Tibial nerve (tissue), 4 donors: ENCODE measurements around the gene SIPA1. TPM values are rescaled to one million over a fixed set of nuclear protein-coding genes. Genes with fewer than 3 reads are reported as not detected.

Experiments
- DNase-seq, 2 donors: peaks; one replicate each; pipeline ENCODE4 v3.0.0-alpha.2; 2019; ENCODE audit warnings: low spot score in 2 of 2
- H3K27ac ChIP-seq, 4 donors: fragments of 200-600 bp; sonication (generic) in 3 of 4; one replicate each; pipeline ENCODE4 v1.5.1; 2017 to 2019; ENCODE audit warnings: mild to moderate bottlenecking in 1 of 4
- H3K27me3 ChIP-seq, 2 donors: fragments of 200-600 bp; sonication (generic) in 1 of 2; one replicate each; pipeline versions ENCODE4 v1.5.1 to v1.6.0; 2017 to 2019
- H3K36me3 ChIP-seq, 3 donors: fragments of 200-600 bp; sonication (generic); one replicate each; pipeline ENCODE4 v1.5.1; 2018 to 2019
- H3K4me1 ChIP-seq, 4 donors: fragments of 200-600 bp; sonication (generic) in 3 of 4; one replicate each; pipeline ENCODE4 v1.5.1; 2017 to 2019
- H3K4me3 ChIP-seq, 4 donors: fragments of 200-600 bp; sonication (generic) in 3 of 4; one replicate each; pipeline ENCODE4 v1.5.1; 2017 to 2019; ENCODE audit warnings: mild to moderate bottlenecking in 1 of 4, moderate library complexity in 1 of 4
- H3K9me3 ChIP-seq, 4 donors: fragments of 200-600 bp; sonication (generic) in 3 of 4; one replicate each; pipeline ENCODE4 v1.5.1; 2017 to 2019
- EP300 ChIP-seq, 2 donors: sonication (generic); formaldehyde crosslinking; IDR thresholded peaks; one replicate each; pipeline ENCODE4 v1.6.1; 2017; ENCODE audit warnings: antibody characterized with exemption in 2 of 2, mild to moderate bottlenecking in 1 of 2
- POLR2A ChIP-seq, 2 donors: fragments of 450-650 bp; IDR thresholded peaks; one replicate each; pipeline ENCODE4 v1.6.1; 2017; ENCODE audit warnings: antibody characterized with exemption in 2 of 2, mild to moderate bottlenecking in 2 of 2, moderate library complexity in 2 of 2
- WGBS, 2 donors: methylation state at CpG; one replicate each; pipeline ENCODE4 v1.1.5; 2018; 5-methylcytosine and 5-hydroxymethylcytosine counted together
- small RNA-seq: library from RNA; depleted of rRNA; stranded (forward); fragments of <200 nt; gene quantifications from one replicate; pipeline ENCODE3, GENCODE V24; 2016
- total RNA-seq, 4 donors: library from RNA; depleted of rRNA; stranded (reverse); fragments of >200 nt; gene quantifications; one replicate each; pipeline ENCODE4 v1.1.0, GENCODE V29; 2016
- TF ChIP-seq, protein P1 (sequence below), 5 experiments: fragments of 200-600 bp in 3 of 5; fragments of 450-650 bp in 2 of 5; sonication (generic) in 3 of 5; IDR thresholded peaks; one replicate each; pipeline ENCODE4 v1.5.1; 2016 to 2019; ENCODE audit warnings: antibody characterized with exemption in 5 of 5, mild to moderate bottlenecking in 3 of 5, moderate library complexity in 2 of 5

SIPA1 gene
- total RNA-seq, 4 donors from 2014 or later = 50.2 to 103 (median 65.0) TPM

DNA sequence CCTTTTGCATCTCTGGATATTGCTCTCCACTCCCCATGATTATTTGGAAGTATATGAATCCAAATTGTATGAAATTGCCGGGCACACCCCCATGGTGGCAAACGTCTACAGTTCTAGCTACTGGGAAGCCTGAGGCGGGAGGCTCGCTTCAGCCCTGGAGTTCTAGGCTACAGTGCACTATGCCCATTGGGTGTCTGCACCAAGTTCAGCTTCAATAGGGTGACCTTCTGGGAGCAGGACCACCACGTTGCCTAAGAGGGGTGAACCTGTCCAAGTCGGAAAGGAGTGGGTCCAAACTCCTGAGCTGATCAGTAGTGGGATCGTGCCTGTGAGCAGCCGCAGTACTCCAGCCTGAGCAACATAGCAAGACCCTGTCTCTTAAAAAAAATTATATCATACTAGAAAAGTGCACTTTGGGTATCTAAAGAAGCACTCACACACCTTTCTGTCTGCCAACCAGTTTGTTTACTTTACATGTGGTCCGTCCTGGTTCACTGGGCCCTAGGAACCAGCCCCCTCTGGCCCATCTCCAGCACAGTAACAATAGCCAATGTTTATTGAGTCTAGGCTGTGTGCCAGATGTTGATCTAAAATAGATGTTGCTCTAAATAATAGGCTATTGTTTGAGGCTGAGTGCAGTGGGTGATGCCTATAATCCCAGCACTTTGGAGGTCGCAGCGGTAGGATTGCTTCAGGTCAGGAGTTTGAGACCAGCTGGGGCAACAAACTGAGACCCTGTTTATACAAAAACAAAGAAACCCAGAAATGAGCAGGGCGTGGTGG lies 57.7 kb downstream of the SIPA1 start:
- no peak for TF ChIP-seq POLR2A (IDR thresholded peaks at IDR 0.05)
- TF ChIP-seq, protein P1, sequence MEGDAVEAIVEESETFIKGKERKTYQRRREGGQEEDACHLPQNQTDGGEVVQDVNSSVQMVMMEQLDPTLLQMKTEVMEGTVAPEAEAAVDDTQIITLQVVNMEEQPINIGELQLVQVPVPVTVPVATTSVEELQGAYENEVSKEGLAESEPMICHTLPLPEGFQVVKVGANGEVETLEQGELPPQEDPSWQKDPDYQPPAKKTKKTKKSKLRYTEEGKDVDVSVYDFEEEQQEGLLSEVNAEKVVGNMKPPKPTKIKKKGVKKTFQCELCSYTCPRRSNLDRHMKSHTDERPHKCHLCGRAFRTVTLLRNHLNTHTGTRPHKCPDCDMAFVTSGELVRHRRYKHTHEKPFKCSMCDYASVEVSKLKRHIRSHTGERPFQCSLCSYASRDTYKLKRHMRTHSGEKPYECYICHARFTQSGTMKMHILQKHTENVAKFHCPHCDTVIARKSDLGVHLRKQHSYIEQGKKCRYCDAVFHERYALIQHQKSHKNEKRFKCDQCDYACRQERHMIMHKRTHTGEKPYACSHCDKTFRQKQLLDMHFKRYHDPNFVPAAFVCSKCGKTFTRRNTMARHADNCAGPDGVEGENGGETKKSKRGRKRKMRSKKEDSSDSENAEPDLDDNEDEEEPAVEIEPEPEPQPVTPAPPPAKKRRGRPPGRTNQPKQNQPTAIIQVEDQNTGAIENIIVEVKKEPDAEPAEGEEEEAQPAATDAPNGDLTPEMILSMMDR (IDR thresholded peaks at IDR 0.05) = no peak
- no peak for TF ChIP-seq EP300 (IDR thresholded peaks at IDR 0.05)
- Histone ChIP-seq H3K27me3 (no peaks in the 10 kb centered on the region), H3K9me3 (no peaks in the 10 kb centered on the region), H3K4me1 (peaks cover 0 to 8% (median 0%) of the 10 kb centered on the region in 4 donors), H3K4me3 (no peak overlapping the region), H3K27ac (no peak overlapping the region), H3K36me3 (no peaks in the 10 kb centered on the region)
- DNase-seq = no peak
- 42 to 48% methylated on average over 12 of the region's 12 CpGs for WGBS, 2 donors

DNA sequence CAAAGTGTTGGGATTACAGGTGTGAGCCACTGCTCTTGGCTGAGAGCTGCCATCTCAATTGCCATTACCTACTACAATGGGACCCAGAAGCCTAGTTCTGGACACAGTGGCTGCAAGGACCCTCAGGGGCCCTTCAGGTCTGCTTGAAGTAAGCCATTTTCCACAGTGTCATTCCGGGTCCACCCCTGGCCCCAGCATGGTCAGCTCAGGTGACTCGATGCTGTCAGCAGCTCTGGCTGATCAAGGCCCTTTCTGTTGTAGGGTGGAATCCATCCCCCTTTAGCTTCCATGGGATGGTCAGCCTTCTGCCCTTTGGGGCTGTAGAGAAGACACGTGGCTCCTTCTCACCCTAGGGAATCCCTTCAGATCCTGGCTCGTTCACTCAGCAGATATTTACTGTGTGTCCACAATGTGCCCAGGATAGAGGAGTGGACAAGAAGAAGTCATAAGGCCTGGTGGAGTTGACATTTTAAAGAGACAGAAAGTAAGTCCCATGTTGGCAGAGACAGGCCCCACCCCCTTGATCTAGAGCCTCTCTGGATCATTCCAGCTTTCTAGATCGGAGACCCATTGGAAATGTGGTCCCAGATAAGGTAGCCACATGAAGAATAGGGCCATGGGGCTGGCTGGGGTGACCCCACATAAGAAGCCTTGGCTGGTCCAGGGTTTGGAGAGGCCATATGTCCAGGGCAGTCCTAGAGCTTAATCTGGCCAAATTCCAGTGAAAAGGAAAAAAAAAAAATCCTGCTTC lies 59.1 kb downstream of the SIPA1 start:
- no peak for TF ChIP-seq EP300 (IDR thresholded peaks at IDR 0.05)
- DNase-seq = no peak
- Histone ChIP-seq H3K36me3 (no peaks in the 10 kb centered on the region), H3K27me3 (no peaks in the 10 kb centered on the region), H3K4me3 (no peak overlapping the region), H3K9me3 (no peaks in the 10 kb centered on the region), H3K27ac (no peak overlapping the region), H3K4me1 (peaks cover 0 to 8% (median 0%) of the 10 kb centered on the region in 4 donors)
- WGBS, 2 donors = 88 to 94% methylated on average over 2 to 5 of the region's 5 CpGs

DNA sequence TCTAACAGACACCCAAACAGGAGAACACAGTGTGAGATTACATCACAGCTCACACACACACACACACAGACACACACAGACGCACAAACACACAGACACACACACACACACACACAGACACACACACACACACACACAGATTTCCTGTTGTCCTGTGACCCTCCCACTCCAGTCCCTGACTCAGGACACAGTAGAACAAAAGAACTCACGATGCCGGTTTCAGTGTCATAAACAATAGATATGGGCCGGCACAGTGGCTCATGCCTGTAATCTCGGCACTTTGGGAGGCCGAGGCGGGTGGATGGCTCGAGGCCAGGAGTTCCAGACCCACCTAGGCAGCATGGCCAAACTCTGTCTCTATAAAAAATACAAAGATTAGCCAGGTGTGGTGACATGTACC lies 60.3 kb downstream of the SIPA1 start:
- no peak for DNase-seq
- H3K4me1 ChIP-seq = peaks cover 0 to 8% (median 0%) of the 10 kb centered on the region in 4 donors
- TF ChIP-seq EP300 (IDR thresholded peaks at IDR 0.05) (no peak), POLR2A (IDR thresholded peaks at IDR 0.05) (no peak)
- TF ChIP-seq, protein P1 (IDR thresholded peaks at IDR 0.05) = no peak
- WGBS, 2 donors = 41 to 54% methylated on average over 8 of the region's 8 CpGs
- peaks cover 0 to 4% of the 10 kb centered on the region in 2 donors for H3K27me3 ChIP-seq
- H3K4me3 ChIP-seq = no peak overlapping the region
- no peaks in the 10 kb centered on the region for H3K9me3 ChIP-seq
- no peaks in the 10 kb centered on the region for H3K36me3 ChIP-seq
- H3K27ac ChIP-seq = no peak overlapping the region

DNA sequence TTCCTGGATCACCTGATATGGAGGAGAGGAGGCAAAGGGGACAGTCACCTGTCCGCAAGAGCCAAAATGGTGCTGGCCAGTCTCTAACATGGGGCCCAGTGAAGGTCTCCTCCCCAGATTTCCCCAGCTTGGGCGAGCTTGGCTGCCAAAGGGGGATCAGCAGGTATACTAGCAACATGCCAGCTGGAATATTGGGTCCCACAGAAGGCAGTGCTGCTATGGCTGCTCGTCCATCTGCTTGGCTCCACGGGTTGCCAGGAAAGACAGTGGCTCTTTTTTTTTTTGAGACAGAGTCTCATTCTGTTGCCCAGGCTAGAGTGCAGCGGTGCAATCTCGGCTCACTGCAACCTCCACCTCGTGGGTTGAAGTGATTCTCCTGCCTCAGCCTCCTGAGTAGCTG lies 61.4 kb downstream of the SIPA1 start:
- peaks cover 0 to 4% of the 10 kb centered on the region in 2 donors for H3K27me3 ChIP-seq
- H3K9me3 ChIP-seq = no peaks in the 10 kb centered on the region
- no peak overlapping the region for H3K4me3 ChIP-seq
- H3K36me3 ChIP-seq = no peaks in the 10 kb centered on the region
- peaks cover 0 to 8% (median 0%) of the 10 kb centered on the region in 4 donors for H3K4me1 ChIP-seq
- DNase-seq = no peak
- WGBS, 2 donors = 72 to 76% methylated on average over 7 of the region's 7 CpGs
- H3K27ac ChIP-seq = no peak overlapping the region
- TF ChIP-seq, protein P1 (IDR thresholded peaks at IDR 0.05) = no peak
- no peak for TF ChIP-seq POLR2A (IDR thresholded peaks at IDR 0.05)
- no peak for TF ChIP-seq EP300 (IDR thresholded peaks at IDR 0.05)

DNA sequence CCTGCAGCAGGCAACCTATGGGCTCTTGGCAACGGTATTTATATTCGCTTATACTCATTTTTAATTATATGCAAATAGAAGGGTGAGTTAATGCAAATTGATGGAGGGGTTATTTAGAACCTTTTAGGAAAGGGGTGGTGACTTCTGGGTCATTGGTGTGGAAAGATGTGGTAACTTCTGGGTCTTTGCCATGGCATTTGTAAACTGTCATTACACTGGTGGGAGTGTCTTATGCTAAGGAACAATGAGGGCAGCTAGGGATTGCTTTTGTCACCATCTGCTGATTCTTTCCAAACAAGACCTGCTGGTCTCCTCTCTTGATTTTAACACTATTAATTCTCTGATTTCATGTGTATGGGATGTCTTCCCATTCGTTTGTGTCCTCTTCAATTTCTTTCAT lies 62.5 kb downstream of the SIPA1 start:
- H3K27ac ChIP-seq = no peak overlapping the region
- H3K36me3 ChIP-seq = no peaks in the 10 kb centered on the region
- H3K4me3 ChIP-seq = no peak overlapping the region
- H3K9me3 ChIP-seq = no peaks in the 10 kb centered on the region
- H3K4me1 ChIP-seq = peaks cover 0 to 6% (median 0%) of the 10 kb centered on the region in 4 donors
- TF ChIP-seq, protein P1 (IDR thresholded peaks at IDR 0.05) = no peak
- no peak for TF ChIP-seq POLR2A (IDR thresholded peaks at IDR 0.05)
- no peak for TF ChIP-seq EP300 (IDR thresholded peaks at IDR 0.05)
- WGBS, 2 donors = 83% methylated on average over 3 of the region's 3 CpGs
- DNase-seq = no peak
- peaks cover 0 to 4% of the 10 kb centered on the region in 2 donors for H3K27me3 ChIP-seq

Small RNAs within 50 kb of the gene (small RNA-seq; reads per million reads assigned to genes)
- gene MIR4489 (not detected), gene MIR4690 (not detected), gene RN7SL309P (not detected)

Other genes starting within 250 kb of the SIPA1 start
- gene NEAT1, start 215.3 kb upstream of the SIPA1 start, total RNA-seq = 100 to 1,000 TPM; 427 to 571 (median 461) TPM
- gene MALAT1, start 139.1 kb upstream of the SIPA1 start, total RNA-seq = over 10,000 TPM; 20,649 to 23,532 (median 22,230) TPM
- gene SCYL1, start 113.0 kb upstream of the SIPA1 start, total RNA-seq = 100 to 1,000 TPM; 109 to 128 (median 112) TPM
- 100 to 1,000 TPM; 236 to 476 (median 386) TPM for gene LTBP3, start 79.7 kb upstream of the SIPA1 start, total RNA-seq
- 10 to 100 TPM; 49.6 to 70.8 (median 56.5) TPM for gene ZNRD2, start 67.6 kb upstream of the SIPA1 start, total RNA-seq
- 10 to 100 TPM; 40.8 to 55.3 (median 44.6) TPM for gene FAM89B, start 65.6 kb upstream of the SIPA1 start, total RNA-seq
- 100 to 1,000 TPM in 3 of 4 donors, 10 to 100 TPM in 1; 87.3 to 186 (median 110) TPM for gene EHBP1L1, start 62.0 kb upstream of the SIPA1 start, total RNA-seq
- gene KCNK7, start 42.3 kb upstream of the SIPA1 start, total RNA-seq = 1 to 10 TPM in 2 of 4 donors, under 1 TPM in 1, not detected in 1; 0.63 to 3.3 (median 1.2) TPM
- 100 to 1,000 TPM in 1 of 4 donors, 10 to 100 TPM in 3; 64.2 to 112 (median 83.9) TPM for gene MAP3K11, start 23.9 kb upstream of the SIPA1 start, total RNA-seq
- 10 to 100 TPM; 21.0 to 53.4 (median 29.8) TPM for gene PCNX3, start 22.3 kb upstream of the SIPA1 start, total RNA-seq
- 10 to 100 TPM; 44.6 to 70.8 (median 51.7) TPM for gene RELA, start 24.8 kb downstream of the SIPA1 start, total RNA-seq
- 100 to 1,000 TPM in 1 of 4 donors, 10 to 100 TPM in 3; 68.1 to 118 (median 92.3) TPM for gene KAT5, start 74.2 kb downstream of the SIPA1 start, total RNA-seq
- gene RNASEH2C, start 82.7 kb downstream of the SIPA1 start, total RNA-seq = 100 to 1,000 TPM; 142 to 197 (median 152) TPM
- gene AP5B1, start 142.9 kb downstream of the SIPA1 start, total RNA-seq = 10 to 100 TPM; 12.7 to 27.5 (median 18.8) TPM
- not detected for gene OVOL1, start 149.0 kb downstream of the SIPA1 start, total RNA-seq
- 1 to 10 TPM in 2 of 4 donors, under 1 TPM in 1, not detected in 1; 0.78 to 2.5 (median 1.5) TPM for gene SNX32, start 195.9 kb downstream of the SIPA1 start, total RNA-seq
- 100 to 1,000 TPM; 461 to 881 (median 580) TPM for gene CFL1, start 220.1 kb downstream of the SIPA1 start, total RNA-seq
- 10 to 100 TPM; 54.0 to 83.1 (median 68.3) TPM for gene MUS81, start 222.3 kb downstream of the SIPA1 start, total RNA-seq
- 10 to 100 TPM; 59.2 to 92.7 (median 82.0) TPM for gene EFEMP2, start 234.7 kb downstream of the SIPA1 start, total RNA-seq
- 1 to 10 TPM in 2 of 4 donors, not detected in 2; 1.5 to 3.1 TPM for gene CTSW, start 241.7 kb downstream of the SIPA1 start, total RNA-seq